ENCODE data around the gene MYO1E. TPM values are rescaled to one million over a fixed set of nuclear protein-coding genes. Genes with fewer than 3 reads are reported as not detected.
A peak's percentile ranks its signal among the peaks of the same experiment; 100 is the strongest.
"Not testable (repeated sequence)": the region's sequence is repeated elsewhere in the genome, so short reads cannot be mapped to it uniquely, and the experiment has no call there.

The MYO1E gene
- total RNA-seq, 1 experiment from 2014 or later, result 68.8 TPM

GRCh38 chr15:59281699-59282098, 91.0 kb downstream of the MYO1E start:
- ATAC-seq, result no peak
- H3K36me3 ChIP-seq (ENCODE audit: low read depth, low read length), result no peaks in the 10 kb centered on the region; the same call in 1 of the 2 replicates
- no peaks in the 10 kb centered on the region for H3K9me3 ChIP-seq (ENCODE audit: low read length)
- peaks cover 76% of the 10 kb centered on the region for H3K79me2 ChIP-seq (ENCODE audit: low read length)
- no peaks in the 10 kb centered on the region for H3K9me2 ChIP-seq (replicated peaks; ENCODE audit: low read length)
- CTCF ChIA-PET, result no interaction called here
- no peak for DNase-seq
- no peaks in the 10 kb centered on the region for H3K27me3 ChIP-seq (ENCODE audit: low read length)
- BruUV-seq (replicated peaks), result no TSS peak
- H3K4me1 ChIP-seq (ENCODE audit: insufficient read depth, low read length), result peaks cover 75% of the 10 kb centered on the region
- no peak overlapping the region for H3K4me3 ChIP-seq (ENCODE audit: low read length)
- no peak for TF ChIP-seq EZH2 (IDR thresholded peaks at IDR 0.05; ENCODE audit: low read length, unreplicated experiment)
- no peak overlapping the region for H3K9ac ChIP-seq (ENCODE audit: low read length)
- peak overlapping the region; percentile 57; the same call in 1 of the 2 replicates for H3K27ac ChIP-seq (ENCODE audit: low read length)
- no peaks in the 10 kb centered on the region for H4K20me1 ChIP-seq (ENCODE audit: low read length)
- no peak overlapping the region for H3K4me2 ChIP-seq (ENCODE audit: low read length)
- intact Hi-C loops (cut with micrococcal nuclease), result no loop called here
- POLR2A ChIA-PET (ENCODE audit: unreplicated experiment), result no interaction called here
- H2AFZ ChIP-seq (ENCODE audit: low read length), result no peak overlapping the region
- H3F3A ChIP-seq (ENCODE audit: low read length, unreplicated experiment), result peaks cover 7% of the 10 kb centered on the region

- no peak overlapping the region for H2AFZ ChIP-seq (ENCODE audit: low read length)
- H3K4me3 ChIP-seq (ENCODE audit: low read length), result no peak overlapping the region
- H3K9me2 ChIP-seq (replicated peaks; ENCODE audit: low read length), result no peaks in the 10 kb centered on the region
- no TSS peak for BruUV-seq (replicated peaks)
- intact Hi-C loops (cut with micrococcal nuclease), result no loop called here
- peaks cover 75% of the 10 kb centered on the region for H3K4me1 ChIP-seq (ENCODE audit: insufficient read depth, low read length)
- H3K4me2 ChIP-seq (ENCODE audit: low read length), result no peak overlapping the region
- H3K27ac ChIP-seq (ENCODE audit: low read length), result no peak overlapping the region
- ATAC-seq (no peak), DNase-seq (no peak)
- H3K36me3 ChIP-seq (ENCODE audit: low read depth, low read length), result no peaks in the 10 kb centered on the region; the same call in 1 of the 2 replicates
- TF ChIP-seq CTCF (conservative IDR thresholded peaks at IDR 0.05; ENCODE audit: low read depth, low read length) (no peak), EZH2phosphoT487 (IDR thresholded peaks at IDR 0.05; ENCODE audit: borderline replicate concordance, low read length) (no peak), EZH2 (IDR thresholded peaks at IDR 0.05; ENCODE audit: low read length, unreplicated experiment) (no peak)
- peaks cover 72% of the 10 kb centered on the region for H3K79me2 ChIP-seq (ENCODE audit: low read length)
- no peaks in the 10 kb centered on the region for H4K20me1 ChIP-seq (ENCODE audit: low read length)
- no peak overlapping the region for H3K9ac ChIP-seq (ENCODE audit: low read length)
- CTCF ChIA-PET, result no interaction called here
- POLR2A ChIA-PET (ENCODE audit: unreplicated experiment), result interaction anchor here (0.6 kb wide), 1 partner anchor 92 kb away, joined by 3 read pairs; no protein-coding TSS in a partner anchor
- H3F3A ChIP-seq (ENCODE audit: low read length, unreplicated experiment), result peaks cover 7% of the 10 kb centered on the region
- no peaks in the 10 kb centered on the region for H3K27me3 ChIP-seq (ENCODE audit: low read length)
- no peaks in the 10 kb centered on the region for H3K9me3 ChIP-seq (ENCODE audit: low read length)
Observed at GRCh38 chr15:59280855-59281254, 91.8 kb downstream of the MYO1E start.

GRCh38 chr15:59280292-59280691, 92.4 kb downstream of the MYO1E start:
- H3K9ac ChIP-seq (ENCODE audit: low read length); BruUV-seq (replicated peaks); H3K9me2 ChIP-seq (replicated peaks; ENCODE audit: low read length); intact Hi-C loops (cut with micrococcal nuclease); H3K27ac ChIP-seq (ENCODE audit: low read length); H3K27me3 ChIP-seq (ENCODE audit: low read length); H3K4me3 ChIP-seq (ENCODE audit: low read length); H3F3A ChIP-seq (ENCODE audit: low read length, unreplicated experiment); H3K4me2 ChIP-seq (ENCODE audit: low read length); H3K9me3 ChIP-seq (ENCODE audit: low read length); H3K36me3 ChIP-seq (ENCODE audit: low read depth, low read length); DNase-seq; H2AFZ ChIP-seq (ENCODE audit: low read length); CTCF ChIA-PET; ATAC-seq; H4K20me1 ChIP-seq (ENCODE audit: low read length): not testable (repeated sequence)
- POLR2A ChIA-PET (ENCODE audit: unreplicated experiment), result interaction anchor here (0.6 kb wide), 1 partner anchor 93 kb away, joined by 3 read pairs; no protein-coding TSS in a partner anchor
- peaks cover 75% of the 10 kb centered on the region for H3K79me2 ChIP-seq (ENCODE audit: low read length)
- peaks cover 77% of the 10 kb centered on the region for H3K4me1 ChIP-seq (ENCODE audit: insufficient read depth, low read length)

GRCh38 chr15:59279023-59279422, 93.6 kb downstream of the MYO1E start:
- no peak overlapping the region for H2AFZ ChIP-seq (ENCODE audit: low read length)
- peaks cover 78% of the 10 kb centered on the region for H3K4me1 ChIP-seq (ENCODE audit: insufficient read depth, low read length)
- H3K36me3 ChIP-seq (ENCODE audit: low read depth, low read length), result no peaks in the 10 kb centered on the region; the same call in 1 of the 2 replicates
- intact Hi-C loops (cut with micrococcal nuclease), result no loop called here
- H3K9me3 ChIP-seq (ENCODE audit: low read length), result no peaks in the 10 kb centered on the region
- no peaks in the 10 kb centered on the region for H3K9me2 ChIP-seq (replicated peaks; ENCODE audit: low read length)
- DNase-seq, result no peak
- H4K20me1 ChIP-seq (ENCODE audit: low read length), result no peaks in the 10 kb centered on the region
- peaks cover 81% of the 10 kb centered on the region for H3K79me2 ChIP-seq (ENCODE audit: low read length)
- ATAC-seq, result no peak
- peaks cover 7% of the 10 kb centered on the region for H3F3A ChIP-seq (ENCODE audit: low read length, unreplicated experiment)
- no peak overlapping the region for H3K4me3 ChIP-seq (ENCODE audit: low read length)
- 0 out of 2 replicates have a peak overlapping the region, but pooled peaks have one; percentile 58 for H3K4me2 ChIP-seq (ENCODE audit: low read length)
- H3K9ac ChIP-seq (ENCODE audit: low read length), result no peak overlapping the region
- ChIA-PET CTCF (no interaction called here), POLR2A (ENCODE audit: unreplicated experiment) (no interaction called here)
- H3K27ac ChIP-seq (ENCODE audit: low read length), result peak overlapping the region; percentile 97
- TF ChIP-seq EZH2 (IDR thresholded peaks at IDR 0.05; ENCODE audit: low read length, unreplicated experiment), result no peak
- no peak for TF ChIP-seq CTCF (conservative IDR thresholded peaks at IDR 0.05; ENCODE audit: low read depth, low read length)
- TF ChIP-seq EZH2phosphoT487 (IDR thresholded peaks at IDR 0.05; ENCODE audit: borderline replicate concordance, low read length), result no peak
- BruUV-seq (replicated peaks), result no TSS peak
- H3K27me3 ChIP-seq (ENCODE audit: low read length), result no peaks in the 10 kb centered on the region
